ENCODE measurements around the gene SLC13A3.
A peak's percentile ranks its signal among the peaks of the same experiment; 100 is the strongest.

Gene SLC13A3

DNA sequence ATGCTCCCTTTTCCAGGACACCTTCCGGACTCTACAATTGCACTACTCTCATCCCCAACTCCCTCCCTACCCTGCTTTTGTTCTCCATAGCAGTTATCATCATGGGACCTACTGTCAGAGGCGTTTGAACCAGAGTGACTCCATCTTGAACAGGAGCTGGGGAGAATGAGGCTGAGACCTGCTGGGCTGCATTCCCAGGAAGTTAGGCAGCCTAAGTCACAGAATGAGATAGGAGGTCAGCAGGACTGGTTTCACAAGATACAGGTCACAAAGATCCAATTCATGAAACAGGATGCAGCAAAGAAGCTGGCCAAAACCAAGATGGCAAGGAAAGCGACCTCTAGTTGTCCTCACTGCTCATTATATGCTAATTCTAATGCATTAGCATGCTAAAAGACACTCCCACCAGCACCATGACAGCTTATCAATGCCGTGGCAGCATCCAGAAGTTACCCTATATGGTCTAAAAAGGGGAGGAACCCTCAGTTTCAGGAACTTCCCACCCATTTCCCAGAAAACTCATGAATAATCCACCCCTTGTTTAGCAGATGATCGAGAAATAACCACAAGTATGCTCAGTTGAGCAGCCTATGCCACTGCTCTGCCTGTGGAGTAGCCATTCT is 15.6 kb downstream of the SLC13A3 start:
- no peak for DNase-seq
- no peak for ATAC-seq

- no peak for DNase-seq
- no peak for ATAC-seq
These were observed 16.7 kb downstream of the SLC13A3 start for GRCh38 chr20:46634528-46634927.

GRCh38 chr20:46631874-46632446 is 19.3 kb downstream of the SLC13A3 start:
- ATAC-seq (no peak), DNase-seq (no peak)

GRCh38 chr20:46631212-46631869 is 19.9 kb downstream of the SLC13A3 start:
- ATAC-seq (peak; percentile 23), DNase-seq (no peak)

- DNase-seq: no peak
- ATAC-seq: no peak
These were observed 21.0 kb downstream of the SLC13A3 start for GRCh38 chr20:46630306-46630705.

DNA sequence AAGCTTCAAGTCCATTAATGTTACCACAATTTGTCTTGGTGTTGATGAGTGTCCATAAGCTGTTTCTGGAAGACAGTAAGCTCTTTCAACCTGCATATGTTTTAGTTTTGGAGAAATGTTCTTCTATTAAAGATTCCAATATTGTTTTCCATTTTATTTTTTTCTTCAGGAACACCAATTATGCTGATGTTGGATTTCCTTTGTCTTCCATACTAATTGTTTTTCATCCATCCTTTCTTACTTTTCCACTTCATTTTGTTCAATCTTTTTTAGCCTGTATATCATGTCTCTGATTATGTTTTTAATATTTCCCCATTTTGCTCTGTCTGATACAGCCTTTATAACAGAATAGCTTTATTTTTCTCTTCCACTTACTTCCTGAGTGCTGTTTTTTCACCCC is 21.9 kb downstream of the SLC13A3 start:
- ATAC-seq: no peak
- no peak for DNase-seq

DNA sequence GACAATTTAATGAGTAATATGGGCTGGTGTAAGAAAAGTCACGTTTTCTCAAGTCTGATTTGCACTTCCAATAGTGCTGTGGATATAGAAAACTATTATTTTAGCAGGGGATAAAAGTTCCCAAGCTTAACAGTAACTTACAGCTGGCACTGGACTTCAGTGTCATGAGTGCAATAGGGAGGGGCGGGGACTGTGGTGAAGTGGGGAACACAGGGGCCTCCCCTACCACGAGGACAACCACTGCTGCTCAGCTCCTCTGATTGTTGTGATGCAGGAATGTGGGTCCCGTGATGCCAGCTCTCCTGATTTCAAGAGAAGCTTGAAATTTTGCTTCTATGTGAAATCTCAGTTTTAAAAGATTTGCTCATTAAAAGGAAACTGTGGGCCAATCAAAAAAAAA is 24.0 kb downstream of the SLC13A3 start:
- DNase-seq (no peak), ATAC-seq (no peak)

- DNase-seq (no peak), ATAC-seq (no peak)
These were observed 24.5 kb downstream of the SLC13A3 start for GRCh38 chr20:46626758-46627157.

DNA sequence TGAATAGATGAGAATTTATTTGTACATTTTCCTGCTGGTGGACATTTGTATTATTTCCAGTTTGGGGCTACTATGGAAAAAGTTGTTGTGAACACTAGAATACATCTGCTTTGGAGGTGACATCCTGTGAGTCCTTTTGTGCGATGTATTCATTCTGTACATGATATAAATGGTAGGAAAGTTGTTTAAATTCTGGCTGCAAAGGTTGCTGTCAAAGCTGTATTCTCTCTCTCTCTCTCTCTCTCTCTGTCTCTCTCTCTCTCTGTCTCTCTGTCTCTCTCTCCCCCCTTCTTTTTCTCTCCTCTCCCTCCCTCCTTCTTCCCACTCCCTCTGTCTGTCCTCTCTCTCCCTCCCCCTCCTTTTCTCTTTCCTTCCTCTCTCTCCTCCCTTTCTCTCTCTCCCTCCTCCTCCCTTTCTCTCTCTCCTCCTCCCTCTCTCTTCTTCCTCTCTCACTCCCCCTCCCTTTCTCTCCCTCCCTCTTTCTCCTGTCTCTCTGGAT is 25.3 kb downstream of the SLC13A3 start:
- no peak for ATAC-seq
- no peak for DNase-seq

- ATAC-seq: no peak
- no peak for DNase-seq
These were observed 26.3 kb downstream of the SLC13A3 start for GRCh38 chr20:46624946-46625345.

GRCh38 chr20:46622165-46622564 is 29.1 kb downstream of the SLC13A3 start:
- DNase-seq: no peak
- no peak for ATAC-seq

DNA sequence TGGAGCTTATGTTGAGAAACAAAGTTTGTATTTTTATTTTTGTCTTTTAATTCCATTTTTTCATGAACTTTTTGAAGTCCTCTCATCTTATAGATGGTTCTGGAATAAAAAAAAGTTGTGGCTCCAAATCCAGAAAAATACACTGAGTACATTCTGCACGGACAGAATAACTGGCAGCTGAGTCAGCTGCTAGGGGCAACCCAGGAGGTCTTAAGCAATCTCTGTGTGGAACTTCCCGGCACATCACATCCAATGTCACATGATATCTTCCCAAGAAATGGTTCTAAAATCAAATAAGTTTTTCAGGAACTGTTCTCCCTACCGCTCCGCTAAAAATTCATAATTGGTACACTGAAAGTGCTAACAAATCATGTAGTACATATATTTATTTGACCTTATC is 29.8 kb downstream of the SLC13A3 start:
- no peak for DNase-seq
- no peak for ATAC-seq

DNA sequence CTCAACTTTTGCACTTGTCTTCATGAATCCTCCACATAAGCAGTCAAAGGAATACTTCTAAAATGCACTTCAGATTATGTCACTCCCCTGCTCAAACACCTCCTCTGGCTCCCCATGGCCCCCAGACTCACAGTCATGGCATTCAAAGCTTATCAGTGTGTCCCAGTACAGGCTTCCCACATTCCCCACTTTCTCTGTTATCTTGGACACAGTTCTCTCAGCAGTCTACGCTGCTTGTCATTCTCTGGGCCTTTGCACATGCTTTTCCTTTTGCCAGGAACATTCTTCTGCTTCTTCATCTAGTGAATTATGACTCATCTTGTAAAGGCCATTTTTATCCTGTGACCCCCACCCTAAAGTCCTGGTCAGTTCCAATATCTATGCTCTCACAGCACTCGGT is 31.8 kb downstream of the SLC13A3 start:
- ATAC-seq (no peak), DNase-seq (no peak)

DNA sequence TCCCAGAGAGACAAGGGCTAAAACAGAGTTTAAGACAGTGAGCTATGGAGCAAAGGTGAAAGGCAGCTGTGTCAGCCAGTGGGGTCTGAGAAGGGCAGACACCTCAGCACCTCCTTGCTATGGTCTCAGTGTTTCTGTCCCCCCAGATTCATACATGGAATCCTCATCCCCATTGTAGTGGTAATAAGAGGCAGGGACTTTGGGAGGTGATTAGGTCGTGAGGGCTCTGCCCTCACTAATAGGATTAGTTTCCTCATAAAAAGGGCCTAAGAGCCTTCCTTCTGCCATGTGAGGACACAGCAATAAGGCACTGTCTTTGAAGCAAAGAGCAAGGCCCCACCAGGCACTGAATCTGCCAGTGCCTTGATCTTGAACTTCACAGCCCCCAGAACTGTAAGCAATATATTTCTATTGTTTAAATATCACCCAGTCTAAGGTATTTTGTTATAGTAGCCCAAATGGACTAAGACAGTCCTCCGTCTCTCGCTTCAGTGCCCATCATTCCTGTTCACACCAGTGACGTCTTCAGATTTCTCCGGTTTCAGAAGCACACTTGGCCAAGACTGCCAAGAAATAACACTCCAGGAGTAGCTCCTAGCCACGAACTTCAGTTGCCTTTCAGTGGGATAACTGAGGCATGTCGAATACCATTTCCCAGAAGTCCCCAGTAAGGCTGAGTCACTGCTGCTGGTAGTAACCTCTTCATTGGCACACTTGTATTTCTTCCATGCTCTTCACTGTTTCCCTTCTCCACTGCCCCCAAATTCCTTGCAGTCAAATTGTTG is 32.8 kb downstream of the SLC13A3 start:
- no peak for ATAC-seq
- DNase-seq: no peak

DNA sequence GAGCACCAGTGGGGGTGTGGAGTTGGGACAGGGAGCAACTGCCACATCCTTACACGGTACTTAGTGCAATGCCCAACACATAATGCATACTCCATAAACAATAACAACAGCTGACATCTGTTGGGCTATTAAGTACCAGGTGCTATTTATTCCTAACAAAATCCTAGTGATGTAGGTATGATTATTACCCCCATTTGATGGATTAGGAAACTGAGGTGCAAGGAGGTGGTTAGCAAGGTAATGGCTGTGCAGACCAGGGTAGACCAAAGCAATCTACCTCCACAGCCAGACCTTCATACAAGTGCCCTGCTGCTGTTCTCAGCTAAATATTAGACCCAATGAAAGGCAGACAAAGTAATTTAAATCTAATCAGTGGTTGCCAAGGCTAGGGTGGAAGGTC is 36.8 kb downstream of the SLC13A3 start:
- DNase-seq: no peak

GRCh38 chr20:46610145-46610544 is 41.1 kb downstream of the SLC13A3 start:
- DNase-seq (no peak), ATAC-seq (no peak)

More for the DNA sequence above, 36.8 kb downstream of the SLC13A3 start:
- ATAC-seq: no peak

DNA sequence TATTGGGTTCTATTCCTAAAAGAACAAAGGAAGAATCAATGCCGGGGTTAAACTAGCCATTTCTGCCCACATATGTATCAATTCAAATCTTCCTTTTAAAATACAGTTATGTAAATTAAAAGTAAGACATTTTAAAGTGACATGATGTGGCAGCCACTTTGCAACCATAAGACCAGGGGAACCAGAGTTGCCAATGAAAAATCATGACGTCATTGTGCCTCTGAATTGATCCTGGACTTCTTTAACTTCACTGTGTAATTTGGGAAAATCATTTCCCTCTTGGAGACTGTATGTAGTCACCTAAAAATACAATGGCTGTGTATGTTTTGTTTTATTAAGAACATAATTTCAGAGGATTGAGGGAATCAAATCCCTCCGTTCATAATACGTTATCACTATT is 42.2 kb downstream of the SLC13A3 start:
- no peak for DNase-seq
- ATAC-seq: no peak

- ATAC-seq: no peak
- DNase-seq: no peak
These were observed 43.3 kb downstream of the SLC13A3 start for GRCh38 chr20:46607849-46608497.

DNA sequence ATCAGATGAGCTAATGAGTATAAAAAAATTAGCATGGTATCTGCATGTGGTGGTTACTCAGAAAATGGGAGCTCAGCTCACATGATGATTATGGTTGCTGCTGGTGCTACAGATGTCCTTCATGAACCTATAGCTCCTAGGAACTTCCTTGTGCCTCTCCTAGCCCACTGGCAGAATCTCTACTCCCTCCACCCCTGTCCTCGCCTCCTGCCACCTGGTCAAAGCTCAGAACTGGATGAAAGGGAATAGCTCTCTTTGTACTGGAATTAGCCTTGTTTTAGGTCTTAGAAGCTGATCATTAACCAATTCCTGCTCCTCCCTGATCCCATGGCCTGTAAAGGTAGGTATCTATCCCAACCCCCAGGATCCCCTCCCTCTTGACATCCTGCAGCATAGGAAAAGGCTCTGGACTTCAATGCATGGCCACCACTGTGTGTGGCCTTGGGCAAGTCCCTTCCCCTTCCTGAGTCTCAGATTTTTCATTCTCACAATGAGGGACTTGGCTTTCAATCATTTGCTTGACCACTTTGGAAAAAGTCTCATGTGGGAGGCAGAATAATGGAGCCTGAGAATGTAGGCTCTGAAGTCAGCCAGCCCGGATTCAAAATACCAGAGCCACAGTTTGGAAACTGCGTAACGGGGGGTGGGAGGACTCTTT is 43.9 kb downstream of the SLC13A3 start:
- no peak for DNase-seq
- ATAC-seq: no peak

- ATAC-seq: peak; percentile 14
- no peak for DNase-seq
These were observed 44.5 kb downstream of the SLC13A3 start for GRCh38 chr20:46606817-46607190.

- ATAC-seq: no peak
- no peak for DNase-seq
These were observed 45.1 kb downstream of the SLC13A3 start for GRCh38 chr20:46605978-46606816.

Data from stimulated activated naive CD8-positive, alpha-beta T cell treated with anti-CD3 and anti-CD28 coated beads, Interleukin-15, Interleukin-2, amounts not matched to agents 100 U/mL and 50 U/mL, for 24 hours (primary cell).